HEK293T (cell line): ENCODE results near the gene MYO9A.

Experiments
- CTCF ChIA-PET: fragments of 350-600 bp; formaldehyde crosslinking; extraction: SDS; loops from one replicate; lab custom pipeline; 2021; ENCODE audit warnings: antibody characterized with exemption, inconsistent platforms; lab: Yijun Ruan, JAX
- POLR2A ChIA-PET: fragments of 350-600 bp; formaldehyde crosslinking; extraction: SDS; loops from one replicate; lab custom pipeline; 2020; ENCODE audit warnings: antibody characterized with exemption, inconsistent platforms; lab: Yijun Ruan, JAX
- DNase-seq: peaks from one replicate; pipeline ENCODE4 v3.0.0; 2012; ENCODE audit warnings: mixed read lengths; ENCODE audit errors: extremely low spot score
- ARNT ChIP-seq: fragments of 450-650 bp; IDR thresholded peaks from 2 replicates; pipeline ENCODE4 v1.6.1; 2017; ENCODE audit warnings: mild to moderate bottlenecking
- BHLHE40 ChIP-seq: fragments of 450-650 bp; IDR thresholded peaks from 2 replicates; pipeline ENCODE4 v1.6.1; 2016; ENCODE audit warnings: mild to moderate bottlenecking, moderate library complexity, borderline replicate concordance
- CTBP1 ChIP-seq: fragments of 450-650 bp; IDR thresholded peaks from 2 replicates; pipeline ENCODE4 v1.6.1; 2016; ENCODE audit warnings: borderline replicate concordance
- ELF4 ChIP-seq: fragments of 450-650 bp; IDR thresholded peaks from 2 replicates; pipeline ENCODE4 v1.6.1; 2017; ENCODE audit warnings: antibody characterized with exemption
- FOXA1 ChIP-seq: fragments of 450-650 bp; IDR thresholded peaks from 2 replicates; pipeline ENCODE4 v1.6.1; 2016; ENCODE audit warnings: mild to moderate bottlenecking
- FOXK2 ChIP-seq: fragments of 450-650 bp; IDR thresholded peaks from 2 replicates; pipeline ENCODE4 v1.6.1; 2016; ENCODE audit warnings: mild to moderate bottlenecking
- FOXM1 ChIP-seq: fragments of 450-650 bp; IDR thresholded peaks from 2 replicates; pipeline ENCODE4 v1.6.1; 2017; ENCODE audit warnings: mild to moderate bottlenecking, borderline replicate concordance
- HDGF ChIP-seq: fragments of 450-650 bp; IDR thresholded peaks from 2 replicates; pipeline ENCODE4 v1.6.1; 2017; ENCODE audit warnings: antibody characterized with exemption, borderline replicate concordance
- L3MBTL2 ChIP-seq: fragments of 450-650 bp; conservative IDR thresholded peaks from 2 replicates; pipeline ENCODE4 v1.6.1; 2016; ENCODE audit warnings: mild to moderate bottlenecking
- LEF1 ChIP-seq: fragments of 450-650 bp; IDR thresholded peaks from 2 replicates; pipeline ENCODE4 v1.6.1; 2017; ENCODE audit warnings: mild to moderate bottlenecking, borderline replicate concordance
- NFRKB ChIP-seq: fragments of 450-650 bp; IDR thresholded peaks from 2 replicates; pipeline ENCODE4 v1.6.1; 2016; ENCODE audit warnings: mild to moderate bottlenecking, moderate library complexity
- SP1 ChIP-seq: fragments of 450-650 bp; IDR thresholded peaks from 2 replicates; pipeline ENCODE4 v1.6.1; 2017
- SUZ12 ChIP-seq: fragments of 450-650 bp; IDR thresholded peaks from 2 replicates; pipeline ENCODE4 v1.6.1; 2016; ENCODE audit warnings: mild to moderate bottlenecking
- TARDBP ChIP-seq: fragments of 450-650 bp; IDR thresholded peaks from 2 replicates; pipeline ENCODE4 v1.6.1; 2016
- ZNF384 ChIP-seq: fragments of 450-650 bp; IDR thresholded peaks from 2 replicates; pipeline ENCODE4 v1.6.1; 2016
- TF ChIP-seq, protein P1 (sequence below): fragments of 450-650 bp; IDR thresholded peaks from 2 replicates; pipeline ENCODE4 v1.6.1; 2016

MYO9A gene

DNA sequence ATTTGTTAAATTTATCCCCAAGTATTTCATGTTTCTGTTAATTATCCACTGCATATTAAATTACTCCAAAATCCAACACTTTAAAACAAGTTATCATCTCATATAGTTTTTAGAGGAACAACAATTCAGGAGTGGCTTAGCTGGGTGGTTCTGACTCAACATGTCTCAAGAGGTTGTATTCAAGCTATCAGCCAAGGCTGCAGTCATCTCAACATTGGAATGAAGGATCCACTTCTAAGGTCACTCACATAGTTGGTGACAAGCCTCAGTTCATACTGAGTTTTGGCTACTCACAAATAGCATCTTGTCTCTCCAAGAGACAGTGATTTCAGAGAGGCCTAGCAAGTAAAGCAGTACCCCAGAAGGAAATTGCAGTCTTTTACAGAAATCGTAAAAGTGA, 172.9 kb downstream of the MYO9A start:
- TF ChIP-seq ZNF384 (no peak), L3MBTL2 (no peak), SP1 (no peak), ARNT (no peak)
- POLR2A ChIA-PET = no interaction called here
- no peak for DNase-seq

DNA sequence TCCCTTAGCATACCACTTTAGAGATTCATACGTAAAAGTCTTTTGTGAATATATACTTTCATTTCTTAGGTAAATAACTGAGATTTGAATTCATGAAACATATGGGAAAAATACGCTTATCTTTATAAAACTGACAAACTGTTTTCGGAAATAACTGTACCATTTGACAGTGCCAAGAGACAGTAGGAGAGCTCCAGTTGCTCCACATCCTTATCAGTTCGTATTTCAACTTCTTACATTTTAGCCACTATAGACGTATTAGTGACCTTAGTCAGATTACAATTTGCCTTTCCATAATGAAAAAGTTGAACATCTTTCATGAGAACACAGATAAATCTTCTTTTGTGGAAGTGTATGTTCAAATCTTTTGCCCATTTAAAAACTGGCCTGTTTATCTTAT, 174.1 kb downstream of the MYO9A start:
- POLR2A ChIA-PET = no interaction called here
- CTCF ChIA-PET = no interaction called here
- DNase-seq = no peak
- TF ChIP-seq, protein P1, sequence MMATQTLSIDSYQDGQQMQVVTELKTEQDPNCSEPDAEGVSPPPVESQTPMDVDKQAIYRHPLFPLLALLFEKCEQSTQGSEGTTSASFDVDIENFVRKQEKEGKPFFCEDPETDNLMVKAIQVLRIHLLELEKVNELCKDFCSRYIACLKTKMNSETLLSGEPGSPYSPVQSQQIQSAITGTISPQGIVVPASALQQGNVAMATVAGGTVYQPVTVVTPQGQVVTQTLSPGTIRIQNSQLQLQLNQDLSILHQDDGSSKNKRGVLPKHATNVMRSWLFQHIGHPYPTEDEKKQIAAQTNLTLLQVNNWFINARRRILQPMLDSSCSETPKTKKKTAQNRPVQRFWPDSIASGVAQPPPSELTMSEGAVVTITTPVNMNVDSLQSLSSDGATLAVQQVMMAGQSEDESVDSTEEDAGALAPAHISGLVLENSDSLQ = no peak
- no peak for TF ChIP-seq L3MBTL2
- TF ChIP-seq ELF4 = no peak
- no peak for TF ChIP-seq ZNF384
- no peak for TF ChIP-seq CTBP1
- no peak for TF ChIP-seq ARNT
- no peak for TF ChIP-seq SP1

More for the DNA sequence above, 172.9 kb downstream of the MYO9A start:
- CTCF ChIA-PET = no interaction called here

DNA sequence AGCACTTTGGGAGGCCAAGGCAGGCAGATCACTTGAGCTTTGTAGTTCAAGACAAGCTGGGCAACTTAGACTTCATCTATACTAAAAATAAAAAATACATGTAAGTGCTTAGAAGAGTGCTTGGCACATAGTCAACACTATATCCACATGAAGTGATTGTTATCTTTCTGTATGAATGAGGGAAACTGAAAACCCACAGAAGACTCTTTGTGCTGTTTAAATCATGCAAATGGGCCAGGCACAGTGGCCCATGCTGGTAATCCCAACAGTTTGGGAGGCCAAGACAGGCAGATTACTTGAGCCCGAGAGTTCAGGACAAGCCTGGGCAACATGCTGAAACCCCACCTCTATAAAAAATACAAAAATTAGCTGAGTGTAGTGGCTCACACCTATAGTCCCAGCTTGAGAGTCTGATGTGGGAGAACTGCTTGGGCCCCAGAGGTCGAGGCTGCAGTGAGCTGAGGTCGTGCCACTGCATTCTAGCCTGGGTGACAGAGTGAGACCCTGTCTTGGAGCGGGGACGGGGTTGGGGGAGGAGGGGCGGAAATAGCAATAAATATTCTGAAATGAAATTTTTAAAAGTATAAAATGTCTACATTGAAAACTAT, 177.9 kb downstream of the MYO9A start:
- TF ChIP-seq ELF4 = no peak
- TF ChIP-seq ZNF384 = no peak
- no peak for TF ChIP-seq ARNT
- no peak for TF ChIP-seq NFRKB
- TF ChIP-seq, protein P1 = no peak
- no peak for TF ChIP-seq SP1
- TF ChIP-seq SUZ12 = no peak
- TF ChIP-seq FOXA1 = no peak
- TF ChIP-seq HDGF = no peak
- no peak for TF ChIP-seq TARDBP
- TF ChIP-seq L3MBTL2 = no peak
- no peak for TF ChIP-seq CTBP1
- no peak for TF ChIP-seq FOXK2
- TF ChIP-seq LEF1 = no peak
- CTCF ChIA-PET = no interaction called here
- no peak for DNase-seq
- POLR2A ChIA-PET = no interaction called here

DNA sequence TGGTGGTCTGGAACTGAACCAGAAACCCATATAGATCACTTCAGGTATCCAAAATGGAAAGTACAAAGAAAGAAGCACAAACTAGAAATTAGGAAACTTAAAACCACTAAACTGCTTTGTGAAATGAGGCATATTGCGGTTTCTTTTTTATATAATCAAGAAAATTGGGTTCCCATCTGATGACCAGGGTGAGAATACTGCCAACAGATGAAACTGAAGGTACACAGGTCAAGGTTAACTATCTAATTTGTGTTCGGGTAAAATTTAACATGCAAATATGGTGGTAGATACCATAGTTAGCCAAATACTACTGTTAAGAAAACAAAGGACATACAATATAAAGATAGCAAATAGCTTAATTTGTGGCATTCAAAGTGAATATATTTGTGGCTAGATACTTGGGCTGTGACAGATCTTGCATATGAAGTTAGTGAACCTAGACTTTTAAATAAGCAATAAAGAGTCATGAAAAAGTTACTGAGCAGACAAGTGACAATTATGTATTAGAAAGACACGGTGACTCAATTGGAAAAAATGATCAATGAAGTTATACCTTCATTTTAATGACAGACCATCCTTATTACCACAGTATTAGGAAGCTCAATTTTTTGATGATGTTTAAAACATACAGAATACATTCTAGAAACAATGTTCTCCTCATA, 180.2 kb downstream of the MYO9A start:
- POLR2A ChIA-PET = no interaction called here
- TF ChIP-seq SUZ12 (no peak), LEF1 (no peak), ELF4 (no peak), HDGF (no peak), FOXM1 (no peak), SP1 (no peak), L3MBTL2 (no peak)
- TF ChIP-seq, protein P1 = no peak
- no peak for DNase-seq
- CTCF ChIA-PET = no interaction called here

GRCh38 chr15:71934446-71934845, 183.5 kb downstream of the MYO9A start:
- ChIA-PET POLR2A (no interaction called here), CTCF (interaction anchor here (0.7 kb wide), 1 partner anchor 39 kb away, joined by 3 read pairs; no protein-coding TSS in a partner anchor)
- no peak for DNase-seq
- TF ChIP-seq HDGF (no peak), SUZ12 (no peak), SP1 (no peak), ARNT (no peak), ZNF384 (no peak), LEF1 (no peak), NFRKB (no peak), ELF4 (no peak), FOXM1 (no peak), FOXK2 (no peak), CTBP1 (no peak), L3MBTL2 (no peak)

DNA sequence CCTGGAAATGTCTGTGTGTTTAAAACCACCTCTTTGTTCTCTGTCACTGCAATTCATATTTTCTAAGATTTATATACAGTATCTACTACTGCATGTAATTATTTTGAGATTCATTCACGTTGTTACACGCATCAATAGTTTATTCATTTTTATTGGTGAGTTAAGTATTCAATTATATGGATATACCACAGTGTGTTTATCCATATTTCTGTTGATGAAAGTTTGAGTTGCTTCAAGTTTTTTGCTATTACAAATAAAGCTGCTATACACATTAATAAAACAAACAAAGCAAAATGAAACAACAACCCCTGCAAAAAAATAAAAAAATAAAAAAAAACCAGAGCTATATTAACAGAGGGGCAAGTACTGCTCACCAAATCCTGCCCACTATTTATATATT, 185.3 kb downstream of the MYO9A start:
- ChIA-PET POLR2A (no interaction called here), CTCF (no interaction called here)
- no peak for DNase-seq
- no peak for TF ChIP-seq SUZ12
- TF ChIP-seq ZNF384 = no peak
- TF ChIP-seq FOXA1 = no peak
- TF ChIP-seq ELF4 = no peak
- TF ChIP-seq FOXK2 = no peak
- TF ChIP-seq BHLHE40 = no peak
- no peak for TF ChIP-seq FOXM1
- TF ChIP-seq L3MBTL2 = no peak

DNA sequence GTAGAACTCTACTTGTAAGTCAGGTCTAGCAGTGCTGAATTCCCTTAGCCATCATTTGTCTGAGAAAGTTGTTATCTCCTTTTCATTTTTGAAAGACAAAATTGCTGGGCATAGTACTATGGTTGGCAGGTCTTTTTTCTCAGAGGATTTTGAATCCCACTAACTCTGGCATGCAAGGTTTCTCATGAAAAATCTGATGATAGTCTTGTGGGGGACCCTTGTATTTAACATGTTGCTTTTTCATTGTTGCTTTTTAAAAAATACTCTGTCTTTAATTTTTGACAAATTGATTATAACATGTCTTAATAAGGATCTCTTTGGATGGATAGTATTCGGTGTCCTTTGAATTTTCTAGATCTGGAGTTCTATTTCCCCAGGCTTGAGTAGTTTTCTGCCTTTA, 186.7 kb downstream of the MYO9A start:
- POLR2A ChIA-PET = no interaction called here
- TF ChIP-seq NFRKB (no peak), ELF4 (no peak), FOXA1 (no peak), ARNT (no peak), CTBP1 (no peak), FOXK2 (no peak), TARDBP (no peak), LEF1 (no peak), ZNF384 (no peak), SUZ12 (no peak), L3MBTL2 (no peak), FOXM1 (no peak), BHLHE40 (no peak), HDGF (no peak), SP1 (no peak)
- TF ChIP-seq, protein P1 = no peak
- CTCF ChIA-PET = no interaction called here
- DNase-seq = no peak
